ENCODE results near the gene RFX1.

The RFX1 gene

GRCh38 chr19:13960863-13961784, 45.0 kb downstream of the RFX1 start:
- DNase-seq = no peak

DNA sequence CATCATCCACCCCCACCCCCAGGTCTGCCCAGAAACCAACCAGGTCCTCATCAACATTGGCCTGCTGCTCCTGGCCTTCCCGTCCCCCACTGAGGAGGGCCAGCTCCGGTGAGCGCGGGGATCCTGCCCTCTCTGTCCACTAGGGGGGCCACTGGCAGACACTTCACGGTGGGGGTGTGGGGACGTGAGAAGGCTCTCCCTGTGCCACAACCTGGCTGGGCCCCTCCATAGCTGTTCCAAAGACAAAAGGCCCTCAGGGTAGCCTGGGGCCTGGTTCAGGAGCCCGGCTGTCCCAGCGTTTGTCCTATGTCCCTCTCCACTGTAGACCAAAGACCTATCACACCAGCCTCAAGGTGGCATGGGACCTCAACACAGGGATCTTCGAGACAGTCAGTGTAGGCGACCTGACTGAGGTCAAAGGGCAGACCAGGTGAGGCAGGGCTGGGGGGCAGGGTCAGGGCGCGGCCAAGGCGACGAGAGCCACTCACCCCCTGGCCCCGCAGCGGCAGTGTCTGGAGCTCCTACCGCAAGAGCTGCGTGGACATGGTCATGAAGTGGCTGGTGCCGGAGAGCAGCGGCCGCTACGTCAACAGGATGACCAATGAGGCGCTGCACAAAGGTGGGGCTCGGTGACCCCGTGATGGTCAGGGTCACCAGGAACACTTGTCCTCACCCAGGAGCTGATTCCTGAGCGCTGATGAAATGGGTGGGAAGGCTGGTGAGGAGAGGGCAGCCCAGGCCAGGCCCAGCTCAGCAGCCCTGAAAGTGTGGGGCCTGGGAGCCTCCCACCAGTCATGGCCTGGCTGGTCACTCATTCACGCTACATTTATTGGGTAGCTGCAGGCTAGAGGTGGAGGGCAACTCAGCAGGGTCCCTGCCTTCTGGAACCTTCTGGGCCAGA, 45.9 kb downstream of the RFX1 start:
- no peak for DNase-seq

GRCh38 chr19:13959141-13959961, 46.8 kb downstream of the RFX1 start:
- no peak for DNase-seq

DNA sequence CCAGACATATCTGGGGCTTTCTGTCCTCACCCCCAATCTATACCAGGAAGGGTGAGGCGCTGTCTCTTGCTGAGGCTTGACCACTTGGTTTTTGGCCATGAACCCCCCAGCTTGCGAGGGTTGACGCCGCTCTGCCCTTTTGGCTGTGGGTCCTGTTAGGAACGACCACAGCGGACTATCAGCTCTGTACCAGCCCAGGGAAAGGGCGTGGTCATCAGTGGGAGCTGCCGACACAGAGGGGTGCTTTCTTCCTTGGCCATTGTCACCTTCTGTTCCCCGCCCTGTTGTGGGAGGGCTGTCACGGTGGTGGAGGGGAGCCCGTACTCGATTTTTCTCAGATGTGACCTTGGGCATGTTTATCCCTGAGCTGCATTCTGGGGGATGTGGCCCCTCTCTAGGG, 48.1 kb downstream of the RFX1 start:
- DNase-seq = no peak

DNA sequence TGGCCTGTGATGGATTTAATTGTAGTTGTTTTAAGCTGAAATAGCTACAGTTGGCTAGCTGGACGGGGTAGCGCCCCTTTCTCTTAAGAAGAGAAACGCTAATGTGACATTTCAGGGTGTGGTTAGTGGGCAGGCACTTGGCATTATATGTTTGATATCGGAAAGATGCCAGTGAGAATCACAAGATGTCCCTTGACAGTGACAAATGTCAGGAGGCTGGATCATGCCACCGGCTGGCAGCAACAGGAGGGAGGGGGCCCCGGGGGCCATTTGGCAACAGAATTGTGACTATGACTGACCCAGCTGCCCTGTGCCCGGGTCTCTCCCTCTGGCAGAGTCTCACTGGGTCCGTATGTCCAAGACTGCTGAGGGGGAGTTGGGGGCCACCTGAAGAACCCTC, 49.1 kb downstream of the RFX1 start:
- DNase-seq = no peak

GRCh38 chr19:13956365-13956744, 49.8 kb downstream of the RFX1 start:
- DNase-seq = no peak

- DNase-seq = no peak
Measured at GRCh38 chr19:13955662-13956364, 50.3 kb downstream of the RFX1 start.

DNA sequence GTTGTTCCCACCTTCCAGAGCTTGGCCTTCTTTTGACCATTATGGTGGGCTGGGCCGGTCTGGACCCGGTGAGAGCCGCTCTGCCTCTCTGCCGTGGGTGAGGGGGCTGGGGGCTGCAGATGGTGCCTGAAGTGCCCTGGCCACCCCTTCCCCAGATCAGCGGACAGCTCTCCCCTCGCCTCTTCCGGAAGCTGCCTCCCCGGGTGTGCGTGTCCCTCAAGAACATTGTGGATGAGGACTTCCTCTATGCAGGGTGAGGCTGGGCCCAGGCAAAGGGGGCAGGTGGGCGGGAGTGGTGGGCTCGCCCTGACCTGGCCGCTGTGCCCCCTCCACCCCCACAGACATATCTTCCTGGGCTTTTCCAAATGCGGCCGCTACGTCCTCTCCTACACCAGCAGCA, 51.9 kb downstream of the RFX1 start:
- no peak for DNase-seq

GRCh38 chr19:13952931-13953531, 53.1 kb downstream of the RFX1 start:
- peak; percentile 7 for DNase-seq

DNA sequence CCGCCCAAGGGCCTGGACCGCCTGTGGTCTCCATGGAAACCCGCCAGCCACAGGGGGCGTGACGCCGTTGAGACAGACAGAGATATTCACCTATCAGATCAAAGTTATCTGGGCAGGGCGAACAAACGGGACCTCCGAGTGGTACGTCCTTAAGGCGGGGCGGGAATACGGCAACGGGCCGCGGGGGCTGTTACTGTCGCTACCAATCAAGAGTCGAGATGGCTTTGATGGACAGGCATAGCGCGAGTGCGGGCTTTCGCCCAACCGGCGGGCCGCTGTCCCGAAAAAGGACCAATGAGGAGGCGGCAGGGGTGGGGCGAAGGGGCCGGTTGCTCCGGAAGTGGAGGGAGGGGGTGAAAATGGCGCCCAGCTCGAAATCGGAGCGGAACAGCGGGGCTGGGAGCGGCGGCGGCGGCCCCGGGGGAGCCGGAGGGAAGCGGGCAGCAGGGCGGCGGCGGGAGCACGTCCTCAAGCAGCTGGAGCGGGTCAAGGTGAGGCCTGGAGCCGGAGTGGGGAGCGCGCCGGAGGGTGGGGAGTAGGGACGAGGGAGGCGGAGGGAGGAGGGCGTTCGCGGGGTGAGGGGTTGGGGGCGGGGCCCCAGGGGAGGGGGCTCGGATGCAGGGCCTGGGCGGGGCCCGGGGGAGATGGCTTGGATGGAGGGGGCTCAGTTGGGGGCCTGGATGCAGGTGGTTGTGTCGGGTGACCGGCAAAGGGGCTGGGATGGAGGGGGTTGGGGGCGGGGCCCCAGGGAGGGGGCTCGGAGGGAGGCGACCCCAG, 53.8 kb downstream of the RFX1 start, which contains the start of gene DCAF15:
TSS of gene DCAF15 (plus strand) at position 356 of the 777 bp plus-strand sequence. CDS start at position 360, 4 bp downstream.
- DNase-seq = peak; percentile 100

DNA sequence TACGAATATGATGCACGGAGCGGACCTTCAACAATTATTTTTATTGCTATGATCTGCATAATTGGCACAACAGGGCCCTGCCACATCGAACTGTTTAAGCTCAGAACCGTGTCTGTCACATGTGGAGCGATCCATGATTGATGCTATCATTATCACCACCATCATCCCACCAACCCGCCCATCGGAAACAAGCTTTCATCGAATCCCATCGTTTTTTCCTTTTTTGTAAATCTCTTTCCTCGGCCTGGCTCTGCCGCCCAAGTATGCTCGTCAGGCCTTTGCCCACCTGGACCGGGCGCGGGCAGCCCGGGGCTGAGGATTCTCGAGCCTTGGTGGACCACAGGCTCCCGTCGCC, 54.3 kb downstream of the RFX1 start:
- DNase-seq = no peak

DNA sequence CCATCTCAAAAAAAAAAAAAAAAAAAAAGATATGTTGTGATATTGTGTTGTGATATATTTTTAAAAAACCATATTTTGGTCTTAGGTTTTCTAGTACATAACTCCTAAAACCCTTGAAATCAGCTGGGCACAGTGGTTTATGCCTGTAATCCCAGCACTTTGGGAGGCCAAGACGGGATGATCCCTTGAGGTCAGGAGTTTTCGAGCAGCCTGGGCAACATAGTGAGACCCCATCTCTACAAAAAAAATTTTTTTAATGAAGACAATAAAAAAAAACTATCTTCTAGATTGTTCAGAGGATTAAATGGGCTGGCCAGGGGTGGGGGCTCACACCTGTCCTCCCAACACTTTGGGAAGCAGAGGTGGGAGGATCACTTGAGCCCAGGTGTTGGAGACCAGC, 55.1 kb downstream of the RFX1 start:
- no peak for DNase-seq

DNA sequence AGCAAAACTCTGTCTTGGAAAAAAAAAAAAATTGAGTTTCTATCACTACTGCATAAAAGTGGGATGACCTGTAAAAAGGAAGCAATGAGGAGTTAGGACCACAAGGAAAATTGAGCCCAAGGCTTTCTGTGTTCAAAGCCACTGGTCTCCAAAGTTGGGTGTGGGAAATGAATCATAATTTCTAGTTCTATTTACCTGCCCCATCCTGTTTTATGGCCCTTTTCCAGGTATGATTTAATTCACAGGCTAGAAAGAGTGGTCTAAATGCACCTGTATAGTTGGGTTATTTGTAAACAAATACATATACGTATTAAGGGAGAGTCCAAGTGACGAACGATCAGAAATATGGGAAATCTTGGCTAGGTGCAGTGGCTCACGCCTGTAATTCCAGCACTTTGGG, 59.7 kb downstream of the RFX1 start:
- DNase-seq = no peak

- no peak for DNase-seq
Measured at GRCh38 chr19:13942023-13942684, 64.0 kb downstream of the RFX1 start.

GRCh38 chr19:13938301-13939064, 67.6 kb downstream of the RFX1 start, which contains the start of gene PODNL1:
TSS of gene PODNL1 (minus strand) at chr19:13938417. CDS start at chr19:13938181, 236 bp downstream.
- peak; percentile 33 for DNase-seq

DNA sequence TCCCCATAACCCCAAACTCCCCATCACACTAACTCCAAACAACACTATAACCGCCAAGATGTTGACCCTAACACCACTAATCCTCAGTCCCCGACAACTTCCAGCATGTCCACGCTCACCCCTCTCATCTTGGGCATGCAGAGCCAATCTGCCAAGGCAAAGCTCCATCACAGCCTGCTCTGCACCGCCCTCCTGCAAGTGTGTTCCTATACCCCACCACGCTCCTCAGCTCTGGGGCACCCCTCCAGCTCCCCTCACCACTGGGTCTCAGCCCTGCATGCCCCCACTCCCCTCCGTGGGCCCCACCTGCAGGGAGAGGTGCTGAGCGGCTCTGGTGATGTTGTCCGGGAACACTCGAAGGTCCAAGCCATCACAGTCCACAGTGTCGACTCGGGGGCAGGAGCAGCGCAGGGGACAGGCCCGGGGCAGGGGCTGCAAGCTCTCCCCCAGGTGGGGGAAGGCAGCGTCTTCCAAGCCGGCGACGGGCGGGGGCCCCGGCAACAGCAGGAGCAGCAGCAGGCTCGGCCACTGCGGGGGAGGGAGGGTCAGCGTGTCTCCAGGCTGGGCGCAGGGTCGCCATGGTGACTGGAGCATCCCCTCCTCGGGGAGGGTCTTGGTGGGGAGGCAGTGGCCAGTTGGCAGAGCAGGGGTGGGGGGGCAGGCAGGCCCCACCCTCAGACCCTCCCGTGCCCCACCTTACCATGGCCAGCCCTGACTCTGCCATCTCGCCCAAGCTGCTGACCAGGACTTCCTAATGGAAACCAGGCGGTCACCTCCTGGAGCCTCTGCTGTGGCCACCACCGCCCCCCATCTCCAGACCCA, 68.4 kb downstream of the RFX1 start:
- DNase-seq = no peak

DNA sequence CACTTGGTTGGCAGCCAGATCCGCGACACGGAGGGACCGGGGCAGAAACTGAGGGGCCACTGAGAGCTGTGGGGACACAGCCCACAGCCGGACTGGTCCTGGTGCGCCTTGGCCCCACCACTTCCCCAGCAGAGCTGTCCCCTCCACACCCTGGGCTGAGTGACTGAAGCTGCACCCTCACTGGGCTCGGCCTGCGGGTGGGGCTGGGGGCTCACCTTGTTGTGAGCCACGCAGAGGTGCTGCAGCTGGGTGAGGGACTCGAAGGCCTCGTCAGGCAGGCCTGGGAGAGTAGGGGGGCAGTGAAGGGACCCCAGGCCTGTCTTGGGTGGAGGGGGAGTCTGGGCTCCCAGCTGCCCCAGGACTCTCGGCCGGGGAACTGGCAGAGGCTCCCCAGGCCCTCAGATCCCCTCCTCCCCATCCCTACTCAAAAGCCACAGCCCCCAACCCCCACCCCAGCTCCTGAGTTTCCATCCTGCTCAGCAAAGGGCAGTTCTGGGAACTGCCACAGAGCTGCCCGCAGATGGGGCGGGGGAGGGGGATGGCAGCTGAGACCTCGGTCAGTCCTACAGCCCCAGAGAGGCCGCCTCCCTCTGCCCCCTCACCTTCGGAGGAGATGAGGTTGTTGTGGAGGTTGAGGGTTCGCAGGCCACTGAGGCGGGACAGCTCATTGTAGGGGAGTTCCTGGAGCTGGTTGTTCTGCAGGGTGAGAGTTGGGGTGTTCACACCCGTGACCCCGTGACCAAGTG, 70.2 kb downstream of the RFX1 start:
- no peak for DNase-seq

DNA sequence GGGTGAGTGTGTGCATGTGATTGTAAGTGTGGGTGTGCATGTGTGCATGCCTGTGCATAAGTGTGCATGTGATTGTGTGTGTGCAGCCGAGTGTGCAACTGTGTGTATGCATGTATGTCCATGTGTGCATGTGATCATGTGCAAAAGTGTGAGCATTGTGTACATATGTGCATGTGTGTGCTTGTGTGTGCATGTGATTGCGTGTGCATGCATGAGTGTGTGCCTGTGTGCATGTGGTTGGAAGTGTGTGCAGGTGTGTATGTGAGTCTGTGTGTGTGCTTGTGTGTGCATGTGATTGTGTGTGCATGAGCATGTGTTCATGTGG, 71.4 kb downstream of the RFX1 start:
- DNase-seq = no peak
